T-helper 17 cell (primary cell): Measurements from ENCODE around the gene TAF10. TPM values are rescaled to one million over a fixed set of nuclear protein-coding genes. Genes with fewer than 3 reads are reported as not detected.

Experiments
- ATAC-seq: fragments of 150-1000 bp; cut with Tn5 transposase; 2 replicates; pipeline ENCODE4 v1.10.0; 2021; ENCODE audit warnings: mild to moderate bottlenecking, moderate library complexity
- DNase-seq, 3 donors: peaks; one replicate each; pipeline versions ENCODE4 v3.0.0 to v3.0.0-alpha.2; 2020 to 2021
- H3K9me3 ChIP-seq: one replicate; pipeline ENCODE4 v1.7.0; 2013; ENCODE audit warnings: low read length, mild to moderate bottlenecking; ENCODE audit not compliant: control insufficient read depth, poor library complexity, severe bottlenecking
- H3K27ac Mint-ChIP-seq: one replicate; pipeline ENCODE4 v1.8.0; 2022; ENCODE audit warnings: mild to moderate bottlenecking, moderate library complexity, mixed read lengths
- H3K27me3 Mint-ChIP-seq: one replicate; pipeline ENCODE4 v1.8.0; 2022; ENCODE audit warnings: mixed read lengths
- H3K36me3 Mint-ChIP-seq: one replicate; pipeline ENCODE4 v1.8.0; 2022; ENCODE audit warnings: low read depth, mixed read lengths
- H3K4me1 Mint-ChIP-seq: one replicate; pipeline ENCODE4 v1.8.0; 2022; ENCODE audit warnings: mild to moderate bottlenecking, mixed read lengths
- H3K4me3 Mint-ChIP-seq: one replicate; pipeline ENCODE4 v1.8.0; 2022; ENCODE audit warnings: mild to moderate bottlenecking, moderate library complexity, mixed read lengths
- total RNA-seq, 4 donors: library from RNA in 2 of 4; stranded (reverse) in 2 of 4; gene quantifications; one replicate each; pipeline ENCODE4 v1.2.3 and lab custom pipeline; 2022 to 2026

TAF10 gene
- total RNA-seq, 2 donors from 2014 or later = 124 to 132 TPM

DNA sequence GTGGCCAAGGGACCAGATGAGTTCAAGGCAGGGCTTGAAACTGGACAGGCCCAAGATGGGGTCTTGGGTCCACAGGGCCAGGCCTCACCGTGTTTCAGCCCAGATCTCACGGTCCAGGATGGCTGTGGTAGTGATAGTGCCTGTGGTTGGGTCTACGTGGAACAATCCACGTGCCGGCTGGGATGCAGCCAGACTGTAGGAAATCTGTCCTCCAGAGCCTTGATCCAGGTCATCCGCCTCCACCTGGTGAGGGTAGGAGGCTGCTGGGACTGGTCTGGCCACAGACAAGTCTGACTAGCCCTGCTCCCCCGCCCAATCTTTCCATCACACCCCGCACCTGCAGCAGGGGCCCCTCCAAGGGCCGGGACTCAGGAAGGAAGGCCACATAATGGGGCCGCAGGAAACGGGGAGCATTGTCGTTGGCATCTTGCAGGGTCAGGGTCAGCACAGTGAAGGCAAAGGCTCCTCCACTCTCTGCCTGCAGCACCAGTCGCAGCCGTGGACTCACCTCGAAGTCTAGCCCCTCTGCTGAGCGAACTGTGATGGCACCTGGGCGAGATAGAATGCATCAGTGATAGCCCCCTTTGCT is 13.9 kb upstream of the TAF10 start:
- H3K9me3 ChIP-seq = no peaks in the 10 kb centered on the region
- Mint-ChIP-seq H3K4me3 (no peak overlapping the region), H3K4me1 (peaks cover 13% of the 10 kb centered on the region), H3K27me3 (no peaks in the 10 kb centered on the region), H3K27ac (no peak overlapping the region), H3K36me3 (peaks cover 4% of the 10 kb centered on the region)
- ATAC-seq (no peak), DNase-seq (no peak)

DNA sequence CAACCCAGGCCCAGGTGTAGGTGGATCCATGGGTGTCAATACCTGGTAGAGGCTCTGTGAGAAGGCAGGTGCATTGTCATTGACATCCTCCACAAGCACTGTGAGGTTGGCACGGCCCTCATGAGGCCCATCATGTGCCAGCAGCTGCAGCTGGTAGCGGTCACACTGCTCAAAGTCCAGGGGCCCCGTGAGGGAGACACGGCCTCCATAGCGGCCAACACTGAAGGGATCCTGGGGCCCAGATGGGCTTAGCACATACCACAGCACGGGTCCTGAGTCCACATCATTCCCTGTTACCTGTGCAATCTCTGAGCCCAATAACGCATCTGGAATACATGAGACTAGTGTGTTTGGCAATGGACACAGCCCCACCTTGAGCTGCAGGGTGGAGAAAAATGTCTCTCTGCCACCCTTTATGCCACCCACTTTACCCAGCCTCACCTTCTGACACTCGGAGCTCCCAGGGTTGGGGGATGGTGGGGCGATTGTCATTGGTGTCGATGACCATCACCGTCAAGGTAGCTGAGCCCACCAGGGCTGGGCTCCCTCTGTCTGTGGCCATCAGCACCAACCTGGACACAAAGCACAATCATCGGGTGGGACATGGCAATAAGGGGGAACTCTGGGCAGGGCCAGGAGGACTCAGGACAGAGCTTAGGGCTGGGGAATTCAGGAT is 13.3 kb upstream of the TAF10 start:
- Mint-ChIP-seq H3K36me3 (peaks cover 4% of the 10 kb centered on the region), H3K4me1 (peaks cover 13% of the 10 kb centered on the region), H3K27ac (no peak overlapping the region), H3K27me3 (no peaks in the 10 kb centered on the region), H3K4me3 (no peak overlapping the region)
- DNase-seq (no peak), ATAC-seq (no peak)
- no peaks in the 10 kb centered on the region for H3K9me3 ChIP-seq

DNA sequence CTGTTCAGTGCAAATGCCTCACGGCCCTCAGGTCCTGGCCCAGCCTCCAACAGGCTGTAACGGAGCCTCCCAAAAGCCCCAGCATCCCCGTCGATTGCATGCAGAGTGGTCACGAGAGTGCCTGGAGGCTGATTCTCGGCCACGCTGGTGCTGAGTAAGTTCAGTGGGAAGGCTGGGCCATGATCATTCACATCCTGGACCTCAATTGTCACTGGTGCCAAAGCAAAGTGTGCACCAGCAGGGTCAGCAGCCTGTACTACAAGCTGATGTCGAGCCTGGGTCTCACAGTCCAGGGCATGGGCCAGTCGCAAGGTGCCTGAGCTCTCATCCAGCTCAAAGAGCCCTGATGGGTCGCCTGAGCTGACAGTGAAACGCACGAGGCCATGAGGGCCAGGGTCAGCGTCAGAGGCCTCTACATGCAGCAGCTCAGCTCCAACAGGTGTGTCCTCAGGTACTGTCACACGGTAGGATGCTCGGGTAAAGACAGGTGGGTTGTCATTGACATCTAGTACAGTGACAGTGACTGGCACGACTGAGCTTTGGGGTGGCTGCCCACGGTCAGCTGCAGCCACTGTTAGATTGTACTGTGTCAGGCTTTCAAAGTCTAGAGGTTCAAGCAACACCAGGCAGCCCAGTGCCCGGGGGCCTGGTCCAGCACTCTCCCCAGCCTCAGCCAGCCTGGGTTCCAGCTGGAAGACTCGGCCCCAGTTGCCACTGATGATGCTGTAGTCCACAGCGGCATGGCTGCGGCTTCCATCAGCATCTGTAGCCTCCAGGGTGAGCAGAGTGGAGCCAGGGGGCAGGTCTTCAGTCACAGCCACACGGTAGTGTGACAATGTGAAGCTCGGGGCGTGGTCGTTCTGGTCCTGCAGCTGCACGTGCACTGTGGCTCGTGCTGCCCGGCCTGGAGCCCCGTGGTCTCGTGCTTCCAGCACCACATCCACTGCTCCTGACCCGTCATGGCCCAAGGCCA is 11.7 kb upstream of the TAF10 start:
- ATAC-seq (no peak), DNase-seq (no peak)
- H3K27ac Mint-ChIP-seq = peak overlapping the region; percentile 62
- H3K4me3 Mint-ChIP-seq = no peak overlapping the region
- H3K27me3 Mint-ChIP-seq = no peaks in the 10 kb centered on the region
- peaks cover 13% of the 10 kb centered on the region for H3K4me1 Mint-ChIP-seq
- no peaks in the 10 kb centered on the region for H3K9me3 ChIP-seq
- peaks cover 4% of the 10 kb centered on the region for H3K36me3 Mint-ChIP-seq

GRCh38 chr11:6622261-6623171 is 10.5 kb upstream of the TAF10 start:
- no peak for ATAC-seq
- Mint-ChIP-seq H3K4me3 (no peak overlapping the region), H3K27ac (no peak overlapping the region), H3K27me3 (no peaks in the 10 kb centered on the region), H3K36me3 (peaks cover under 1% of the 10 kb centered on the region), H3K4me1 (peaks cover 5% of the 10 kb centered on the region)
- DNase-seq = no peak
- no peaks in the 10 kb centered on the region for H3K9me3 ChIP-seq

DNA sequence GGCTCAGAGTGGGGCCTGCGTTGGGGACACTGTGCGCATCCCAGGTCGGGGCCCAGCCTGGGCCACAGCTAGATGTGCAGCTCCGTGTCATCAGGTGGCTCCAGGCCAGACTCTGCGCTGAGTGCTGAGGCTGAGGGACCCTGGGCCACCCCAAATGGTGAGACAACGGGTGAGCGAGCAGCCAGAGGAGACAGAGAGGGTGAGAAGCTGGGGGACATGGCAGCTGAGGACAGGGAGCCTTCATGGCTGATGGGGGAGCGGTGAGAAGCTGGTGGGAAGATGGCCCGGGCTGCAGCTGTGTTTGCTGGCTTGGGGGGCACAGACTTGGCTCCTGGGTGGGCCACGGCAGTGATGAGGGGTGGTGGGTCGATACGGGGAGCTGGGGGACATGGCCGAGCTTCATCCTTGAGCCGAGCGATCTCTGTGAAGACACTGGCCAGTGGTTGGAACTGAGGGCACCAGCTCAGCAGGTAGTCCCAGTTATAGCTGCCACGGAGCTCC is 9.7 kb upstream of the TAF10 start:
- Mint-ChIP-seq H3K4me3 (no peak overlapping the region), H3K27me3 (no peaks in the 10 kb centered on the region), H3K4me1 (peaks cover 6% of the 10 kb centered on the region), H3K27ac (no peak overlapping the region), H3K36me3 (no peaks in the 10 kb centered on the region)
- DNase-seq (no peak), ATAC-seq (no peak)
- no peaks in the 10 kb centered on the region for H3K9me3 ChIP-seq

- no peak overlapping the region for H3K27ac Mint-ChIP-seq
- no peak overlapping the region for H3K4me3 Mint-ChIP-seq
- H3K4me1 Mint-ChIP-seq = peaks cover 10% of the 10 kb centered on the region
- no peaks in the 10 kb centered on the region for H3K9me3 ChIP-seq
- ATAC-seq (no peak), DNase-seq (no peak)
- peaks cover 4% of the 10 kb centered on the region for H3K36me3 Mint-ChIP-seq
- H3K27me3 Mint-ChIP-seq = no peaks in the 10 kb centered on the region
These were observed 8.6 kb upstream of the TAF10 start for GRCh38 chr11:6620636-6621035.

- DNase-seq (peak; percentile 74 to 86 (median 81)), ATAC-seq (peak; percentile 97)
- Mint-ChIP-seq H3K4me1 (peaks cover 19% of the 10 kb centered on the region), H3K4me3 (no peak within 1 kb of the TSS), H3K36me3 (peaks cover 9% of the 10 kb centered on the region), H3K27ac (no peak within 1 kb of the TSS), H3K27me3 (no peaks in the 10 kb centered on the region)
- no peaks in the 10 kb centered on the region for H3K9me3 ChIP-seq
These were observed 7.2 kb upstream of the TAF10 start, which contains the start of gene TPP1 for GRCh38 chr11:6619004-6619745. TSS of gene TPP1 (minus strand) at chr11:6619422. CDS start at chr11:6619400, 22 bp downstream.

DNA sequence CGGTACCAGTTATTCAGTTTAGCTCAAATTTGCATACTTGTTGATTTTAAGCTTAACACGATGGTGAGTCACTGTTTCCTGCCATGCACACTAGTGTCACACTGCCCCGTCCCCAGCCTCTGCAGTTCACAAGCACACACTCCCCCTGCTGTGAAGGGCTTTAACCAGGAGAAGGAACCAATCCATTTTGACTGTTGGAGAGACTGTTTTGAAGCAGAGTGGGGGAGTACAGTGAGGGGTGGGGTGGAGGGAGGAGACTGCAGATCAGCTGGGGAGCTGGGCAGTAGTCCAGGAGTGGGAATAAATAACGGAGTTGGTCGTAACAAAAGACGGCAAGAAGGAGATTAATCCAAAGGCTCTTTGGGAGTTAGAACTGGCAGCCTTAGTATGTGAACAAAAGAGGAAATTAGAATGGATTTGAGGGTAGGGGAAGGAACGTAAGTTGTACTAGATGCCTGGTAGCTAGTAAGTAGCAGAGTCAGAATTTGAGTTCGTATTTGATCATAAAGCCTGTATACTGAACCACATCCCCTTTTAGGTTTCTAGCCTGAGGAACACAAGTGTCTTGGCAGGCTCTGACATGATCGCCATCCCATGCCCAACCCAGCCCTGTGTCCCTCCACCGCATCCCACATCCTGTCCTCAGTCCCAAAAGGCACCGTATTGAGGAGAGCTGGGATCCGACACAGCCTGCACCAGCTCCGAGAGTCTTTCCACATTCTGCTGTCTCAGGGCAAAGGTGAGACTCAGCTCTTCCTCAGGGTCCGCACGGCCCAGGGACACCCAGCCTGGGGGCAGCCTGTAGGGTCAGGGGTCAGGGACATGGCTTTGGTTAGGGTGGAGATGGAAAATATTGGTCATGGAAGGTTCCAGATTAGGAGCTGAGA is 6.3 kb upstream of the TAF10 start:
- Mint-ChIP-seq H3K4me3 (no peak overlapping the region), H3K27ac (no peak overlapping the region), H3K36me3 (peaks cover 9% of the 10 kb centered on the region), H3K27me3 (no peaks in the 10 kb centered on the region), H3K4me1 (peaks cover 19% of the 10 kb centered on the region)
- no peaks in the 10 kb centered on the region for H3K9me3 ChIP-seq
- ATAC-seq (peak; percentile 53), DNase-seq (peak; percentile 25 to 58 (median 39))

DNA sequence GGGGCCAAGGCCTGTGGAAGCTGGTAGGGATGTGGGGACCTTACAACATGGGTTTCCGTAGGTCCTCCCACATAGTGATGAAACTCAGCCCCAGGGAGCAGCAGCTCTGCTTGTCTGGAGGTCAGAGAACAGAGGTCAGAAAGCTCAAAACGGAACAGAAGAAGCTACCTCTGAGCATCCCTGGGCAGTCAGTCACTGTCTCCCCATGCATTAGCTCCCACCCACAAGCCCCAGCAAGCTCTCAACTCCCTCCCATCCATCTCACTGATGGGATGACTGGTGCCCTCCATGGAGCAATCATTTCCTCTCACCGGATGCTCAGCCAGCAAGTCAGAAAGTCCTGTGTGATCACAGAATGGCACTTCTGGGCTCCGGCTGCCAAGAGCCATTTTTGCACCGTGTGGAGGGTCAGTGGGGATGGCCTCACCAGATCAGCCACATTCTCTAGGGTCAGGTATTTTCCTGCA is 5.3 kb upstream of the TAF10 start:
- H3K4me3 Mint-ChIP-seq = no peak overlapping the region
- peaks cover 19% of the 10 kb centered on the region for H3K4me1 Mint-ChIP-seq
- H3K9me3 ChIP-seq = no peaks in the 10 kb centered on the region
- DNase-seq (no peak), ATAC-seq (no peak)
- peak overlapping the region; percentile 9 for H3K27ac Mint-ChIP-seq
- H3K27me3 Mint-ChIP-seq = no peaks in the 10 kb centered on the region
- peaks cover 9% of the 10 kb centered on the region for H3K36me3 Mint-ChIP-seq

DNA sequence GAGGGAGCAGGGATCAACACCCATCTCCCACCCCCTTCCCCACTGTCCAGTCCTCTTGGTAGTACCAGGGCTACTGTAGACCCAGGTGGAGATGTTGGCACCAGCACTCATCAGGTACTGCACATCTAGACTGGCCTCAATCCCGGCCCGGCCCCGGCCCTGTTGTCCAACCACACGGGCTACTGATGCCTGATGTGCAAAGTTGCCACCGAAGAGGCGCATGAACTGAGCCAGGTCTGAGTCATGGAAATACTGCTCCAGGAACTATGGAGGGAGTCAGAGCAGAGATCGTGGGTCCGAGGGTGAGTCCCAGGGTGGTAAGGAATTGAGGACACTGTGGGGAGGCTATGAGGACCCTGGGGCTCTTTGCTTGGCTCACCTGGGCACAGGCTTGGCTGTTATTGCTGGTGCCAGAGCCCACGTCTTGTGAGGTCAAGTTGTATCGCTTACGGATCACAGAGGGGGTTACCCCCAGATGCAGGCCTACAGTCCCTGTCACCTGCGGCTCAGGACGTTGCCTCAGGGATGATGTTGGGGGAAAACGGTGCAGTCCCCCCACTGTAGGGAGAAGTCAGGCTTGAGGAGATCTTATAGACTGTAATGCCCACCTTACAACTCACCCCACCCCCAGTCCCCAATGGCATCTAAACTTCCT is 4.7 kb upstream of the TAF10 start:
- Mint-ChIP-seq H3K4me3 (no peak overlapping the region), H3K27ac (peak overlapping the region; percentile 9), H3K27me3 (no peaks in the 10 kb centered on the region), H3K36me3 (peaks cover 9% of the 10 kb centered on the region), H3K4me1 (peaks cover 19% of the 10 kb centered on the region)
- ATAC-seq (no peak), DNase-seq (no peak)
- no peaks in the 10 kb centered on the region for H3K9me3 ChIP-seq
